ENCODE measurements around the gene CLTB. TPM values are rescaled to one million over a fixed set of nuclear protein-coding genes. Genes with fewer than 3 reads are reported as not detected.

The CLTB gene
- total and polyA plus RNA-seq, 3 donors from 2014 or later, result 60.8 to 107 (median 103) TPM

GRCh38 chr5:176400382-176401156 is 15.8 kb downstream of the CLTB start:
- H3K4me3 ChIP-seq, result no peak overlapping the region
- H3K36me3 ChIP-seq (ENCODE audit: low read depth, missing control alignments), result no peaks in the 10 kb centered on the region
- DNase-seq, result no peak
- H3K27ac ChIP-seq, result no peak overlapping the region
- H3K9me3 ChIP-seq, result no peaks in the 10 kb centered on the region
- intact Hi-C loops (cut with DNase I; ENCODE audit: low total_unique reads), result no loop called here
- H3K27me3 ChIP-seq, result no peaks in the 10 kb centered on the region
- peaks cover 7% of the 10 kb centered on the region for H3K4me1 ChIP-seq
- WGBS, 2 donors, result 72 to 77% methylated on average over 15 to 17 of the region's 17 CpGs
- no peak for TF ChIP-seq POLR2A (IDR thresholded peaks at IDR 0.05)

GRCh38 chr5:176397736-176398420 is 18.5 kb downstream of the CLTB start:
- DNase-seq, result no peak
- Histone ChIP-seq H3K36me3 (ENCODE audit: low read depth, missing control alignments) (no peaks in the 10 kb centered on the region), H3K27me3 (no peaks in the 10 kb centered on the region), H3K9me3 (no peaks in the 10 kb centered on the region), H3K27ac (no peak overlapping the region), H3K4me1 (peaks cover 17% of the 10 kb centered on the region), H3K4me3 (no peak overlapping the region)
- intact Hi-C loops (cut with DNase I; ENCODE audit: low total_unique reads), result no loop called here
- TF ChIP-seq CTCF (IDR thresholded peaks at IDR 0.05) (no peak), POLR2A (IDR thresholded peaks at IDR 0.05) (no peak)
- 95 to 96% methylated on average over 18 of the region's 18 CpGs for WGBS, 2 donors

GRCh38 chr5:176396330-176396729 is 20.0 kb downstream of the CLTB start:
- DNase-seq, result no peak
- no peaks in the 10 kb centered on the region for H3K36me3 ChIP-seq (ENCODE audit: low read depth, missing control alignments)
- no peak for TF ChIP-seq CTCF (IDR thresholded peaks at IDR 0.05)
- no peak for TF ChIP-seq POLR2A (IDR thresholded peaks at IDR 0.05)
- no peaks in the 10 kb centered on the region for H3K27me3 ChIP-seq
- H3K4me1 ChIP-seq, result peaks cover 17% of the 10 kb centered on the region
- no peak overlapping the region for H3K4me3 ChIP-seq
- WGBS, 2 donors, result 55 to 62% methylated on average over 6 of the region's 6 CpGs
- peak overlapping the region in 1 of 2 donors; percentile 24 for H3K27ac ChIP-seq
- intact Hi-C loops (cut with DNase I; ENCODE audit: low total_unique reads), result no loop called here
- no peaks in the 10 kb centered on the region for H3K9me3 ChIP-seq

GRCh38 chr5:176394881-176395675 is 21.3 kb downstream of the CLTB start:
- no peak overlapping the region for H3K4me3 ChIP-seq
- H3K27me3 ChIP-seq, result no peaks in the 10 kb centered on the region
- DNase-seq, result peak; percentile 62
- WGBS, 2 donors, result 46 to 72% methylated on average over 11 of the region's 11 CpGs
- no peaks in the 10 kb centered on the region for H3K36me3 ChIP-seq (ENCODE audit: low read depth, missing control alignments)
- no peak for TF ChIP-seq POLR2A (IDR thresholded peaks at IDR 0.05)
- peaks cover 17% of the 10 kb centered on the region for H3K4me1 ChIP-seq
- intact Hi-C loops (cut with DNase I; ENCODE audit: low total_unique reads), result no loop called here
- no peaks in the 10 kb centered on the region for H3K9me3 ChIP-seq
- H3K27ac ChIP-seq, result peak overlapping the region in 1 of 2 donors; percentile 45

- Histone ChIP-seq H3K9me3 (no peaks in the 10 kb centered on the region), H3K27ac (no peak overlapping the region), H3K4me3 (no peak overlapping the region), H3K27me3 (no peaks in the 10 kb centered on the region), H3K4me1 (peaks cover 20% of the 10 kb centered on the region), H3K36me3 (ENCODE audit: low read depth, missing control alignments) (no peaks in the 10 kb centered on the region)
- TF ChIP-seq POLR2A (IDR thresholded peaks at IDR 0.05) (no peak), CTCF (IDR thresholded peaks at IDR 0.05) (no peak)
- no peak for DNase-seq
- intact Hi-C loops (cut with DNase I; ENCODE audit: low total_unique reads), result no loop called here
- WGBS, 2 donors, result 91 to 92% methylated on average over 8 to 9 of the region's 9 CpGs
Observed at GRCh38 chr5:176394096-176394495, 22.2 kb downstream of the CLTB start.

Data from testis (tissue), 3 donors.